Stimulated activated CD4-positive, alpha-beta T cell treated with anti-CD3 and anti-CD28 coated beads, TNF-alpha, amount 100 ng/mL, for 24 hours (primary cell): ENCODE measurements around the gene HDHD3.
"Not testable (repeated sequence)": the region's sequence is repeated elsewhere in the genome, so short reads cannot be mapped to it uniquely, and the experiment has no call there.

Experiments used
- DNase-seq, 3 experiments: peaks; one replicate each; pipeline ENCODE4 v3.0.0-alpha.2; 2020; ENCODE audit warnings: low read depth in 3 of 3

The HDHD3 gene

GRCh38 chr9:113390192-113390960 lies 13.6 kb upstream of the HDHD3 start:
- no peak for DNase-seq

DNA sequence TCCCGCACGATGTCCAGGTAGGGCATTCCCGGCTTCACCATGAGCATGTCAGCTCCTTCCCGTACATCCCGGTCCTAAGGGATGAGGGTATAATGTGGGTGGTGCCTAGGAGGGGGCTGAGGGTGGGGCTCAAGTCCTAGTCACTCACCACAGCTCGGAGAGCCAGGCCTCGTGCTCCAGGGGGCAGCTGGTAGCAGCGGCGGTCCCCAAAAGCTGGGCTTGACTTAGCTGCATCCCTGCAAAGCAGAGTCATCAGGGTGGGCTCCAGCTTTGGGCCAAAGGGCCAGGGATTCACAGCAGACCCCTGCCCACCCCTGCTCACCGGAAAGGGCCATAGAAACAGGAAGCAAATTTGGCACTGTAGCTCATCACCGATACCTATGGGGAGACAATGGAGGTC lies 12.7 kb upstream of the HDHD3 start:
- no peak for DNase-seq

- no peak for DNase-seq
These were observed 12.0 kb upstream of the HDHD3 start for GRCh38 chr9:113388833-113389232.

GRCh38 chr9:113387560-113388230 lies 10.9 kb upstream of the HDHD3 start:
- DNase-seq: no peak

DNA sequence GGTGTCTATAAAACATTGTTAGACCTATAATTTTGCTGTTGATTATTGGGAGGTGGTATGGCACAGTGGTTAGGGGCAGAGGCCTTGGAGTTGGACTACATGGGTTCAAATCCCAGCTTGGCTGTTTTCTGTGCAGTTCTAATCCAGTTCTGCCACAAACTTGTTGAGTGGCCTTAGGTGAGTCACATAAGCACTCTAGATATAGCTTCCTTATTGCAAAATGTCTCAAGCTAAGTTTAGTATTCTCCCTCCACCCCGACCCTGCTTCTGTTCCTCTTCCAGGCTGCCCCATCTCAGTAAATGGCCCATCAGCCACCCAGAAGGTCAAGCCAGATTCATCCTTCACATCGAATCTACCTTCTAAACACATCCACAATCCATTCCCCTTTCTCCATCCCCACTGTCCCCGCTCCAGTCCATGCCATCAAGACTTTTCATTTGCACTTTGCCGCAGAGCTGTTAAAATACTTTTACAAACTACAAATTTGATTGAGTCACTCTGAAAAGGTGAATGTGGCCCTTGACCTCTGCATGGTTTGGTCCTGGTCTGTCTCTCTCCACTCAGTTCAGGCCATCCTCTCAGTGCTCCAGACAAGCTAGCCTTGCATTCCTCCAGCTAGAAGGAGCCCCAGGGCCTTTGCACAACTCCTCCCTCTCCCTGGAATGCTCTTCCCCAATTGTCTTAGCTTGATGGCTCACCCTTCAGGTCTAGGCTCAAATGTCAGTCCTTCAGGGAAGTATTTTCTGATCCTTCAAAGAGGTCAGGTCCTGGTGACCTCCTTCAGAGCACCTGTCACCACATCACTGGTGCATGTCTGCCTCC lies 10.0 kb upstream of the HDHD3 start:
- no peak for DNase-seq

GRCh38 chr9:113381909-113382411 lies 5.2 kb upstream of the HDHD3 start:
- no peak for DNase-seq

DNA sequence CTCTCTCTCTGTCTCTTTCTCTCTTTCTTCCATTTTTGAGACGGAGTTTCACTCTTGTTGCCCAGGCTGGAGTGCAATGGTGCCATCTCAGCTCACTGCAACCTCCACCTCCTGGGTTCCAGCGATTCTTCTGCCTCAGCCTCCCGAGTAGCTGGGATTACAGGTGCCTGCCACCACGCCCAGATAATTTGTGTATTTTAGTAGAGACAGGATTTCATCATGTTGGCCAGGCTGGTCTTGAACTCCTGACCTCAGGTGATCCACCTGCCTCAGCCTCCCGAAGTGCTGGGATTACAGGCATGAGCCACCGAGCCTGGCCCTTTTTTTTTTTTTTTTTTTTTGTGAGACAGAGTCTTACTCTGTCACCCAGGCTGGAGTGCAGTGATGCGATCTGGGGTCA lies 4.7 kb upstream of the HDHD3 start:
- not testable (repeated sequence) for DNase-seq

GRCh38 chr9:113380869-113381378 lies 4.1 kb upstream of the HDHD3 start:
- DNase-seq: no peak

- DNase-seq: not testable (repeated sequence)
These were observed 3.0 kb upstream of the HDHD3 start for GRCh38 chr9:113379829-113380210.

- not testable (repeated sequence) for DNase-seq
These were observed 2.5 kb upstream of the HDHD3 start for GRCh38 chr9:113379094-113379828.

- no peak for DNase-seq
These were observed 1.4 kb downstream of the HDHD3 start for GRCh38 chr9:113375057-113376023.

DNA sequence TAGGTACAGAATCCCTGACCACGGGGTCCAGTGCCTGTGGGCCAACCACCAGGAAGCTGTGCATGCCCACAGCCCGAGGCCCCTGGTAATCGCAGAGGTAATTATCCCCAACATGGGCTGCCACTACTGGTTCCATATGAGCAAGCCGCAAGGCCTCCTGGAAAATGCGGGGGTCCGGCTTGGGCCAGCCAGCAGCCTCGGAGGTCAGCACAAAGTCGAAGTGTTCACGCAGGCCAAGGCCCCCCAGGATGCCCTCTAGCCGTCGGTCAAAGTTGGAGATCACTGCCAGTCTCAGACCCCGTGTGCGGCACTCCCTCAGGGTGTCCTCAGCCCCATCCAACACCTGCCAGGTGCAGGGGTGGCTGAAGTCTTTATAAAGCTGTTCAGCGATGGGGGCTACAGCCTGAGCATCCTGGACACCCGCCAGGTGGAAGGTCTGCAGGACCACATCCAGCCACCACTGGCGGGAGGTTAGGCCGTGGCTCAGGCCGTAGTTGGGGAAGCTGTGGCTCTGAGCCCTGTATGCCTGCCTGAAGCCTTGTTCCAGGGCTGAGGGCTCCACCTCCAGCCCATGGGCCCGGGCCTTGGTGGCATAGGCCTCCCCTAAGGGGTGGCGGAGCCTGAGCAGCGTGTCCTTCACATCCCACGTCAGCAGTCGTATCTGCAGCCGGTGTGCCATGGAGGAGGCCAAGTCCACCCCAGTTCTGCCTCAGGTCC lies 3.0 kb downstream of the HDHD3 start:
- DNase-seq: no peak

DNA sequence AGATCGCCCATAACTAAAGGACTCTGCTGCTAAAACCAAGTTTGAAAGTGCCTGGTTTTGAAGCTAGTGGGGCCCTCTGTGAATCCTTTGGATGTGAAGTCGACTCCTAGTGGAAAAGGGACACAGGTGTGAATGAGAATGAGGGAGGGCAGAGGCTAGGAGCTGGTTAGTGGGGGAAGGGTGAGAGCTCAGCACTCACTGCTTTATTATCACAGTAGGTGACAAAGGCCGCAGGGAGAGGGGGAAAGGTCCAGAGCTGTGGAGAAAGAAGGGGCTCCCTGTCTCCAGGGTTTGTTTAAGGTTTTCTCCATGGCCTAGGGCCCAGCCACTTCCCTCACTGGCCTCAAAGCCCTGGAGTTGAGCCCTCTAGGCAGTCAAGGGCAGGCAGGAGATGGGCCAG lies 3.5 kb downstream of the HDHD3 start:
- DNase-seq: no peak

- DNase-seq: no peak
These were observed 4.7 kb downstream of the HDHD3 start for GRCh38 chr9:113372059-113372458.

- no peak for DNase-seq
These were observed 5.9 kb downstream of the HDHD3 start for GRCh38 chr9:113370806-113371325.

GRCh38 chr9:113369855-113370140 lies 7.0 kb downstream of the HDHD3 start:
- no peak for DNase-seq

DNA sequence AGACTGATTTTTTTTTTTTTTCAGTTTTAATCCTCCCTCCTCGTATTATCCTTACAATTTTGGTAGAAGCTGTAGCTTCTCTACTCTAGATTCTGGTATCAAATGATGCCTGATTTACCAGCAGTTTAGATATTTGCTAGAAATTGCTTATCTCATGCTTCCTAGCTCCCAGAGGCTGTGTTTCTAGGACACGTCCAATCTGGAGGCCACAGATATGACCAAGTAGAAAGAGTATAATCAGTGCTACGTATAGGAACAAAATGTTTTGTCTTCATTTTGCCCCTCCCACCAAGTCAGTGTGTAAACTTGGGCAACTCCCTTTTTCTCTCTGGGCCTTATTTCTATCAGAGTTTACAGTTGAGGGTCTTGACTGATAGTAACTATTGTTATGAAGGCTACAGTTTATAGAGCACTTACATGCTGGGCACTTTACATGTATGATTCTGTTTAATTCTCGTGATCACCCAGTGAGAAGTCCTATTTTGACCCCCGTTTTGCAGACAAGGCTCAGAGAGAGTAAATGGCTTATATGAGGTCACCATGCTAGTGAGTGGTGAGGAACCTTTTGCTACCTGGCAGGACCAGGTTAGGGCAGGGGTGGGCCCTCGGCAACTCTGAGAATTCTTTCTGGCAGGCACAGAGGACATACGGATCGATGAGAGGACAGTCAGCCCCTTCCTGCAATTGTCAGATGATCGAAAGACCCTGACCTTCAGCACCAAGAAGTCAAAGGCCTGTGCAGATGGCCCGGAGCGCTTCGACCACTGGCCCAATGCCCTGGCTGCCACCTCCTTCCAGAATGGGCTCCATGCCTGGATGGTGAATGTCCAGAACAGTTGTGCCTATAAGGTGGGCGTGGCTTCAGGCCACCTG lies 7.6 kb downstream of the HDHD3 start:
- no peak for DNase-seq

DNA sequence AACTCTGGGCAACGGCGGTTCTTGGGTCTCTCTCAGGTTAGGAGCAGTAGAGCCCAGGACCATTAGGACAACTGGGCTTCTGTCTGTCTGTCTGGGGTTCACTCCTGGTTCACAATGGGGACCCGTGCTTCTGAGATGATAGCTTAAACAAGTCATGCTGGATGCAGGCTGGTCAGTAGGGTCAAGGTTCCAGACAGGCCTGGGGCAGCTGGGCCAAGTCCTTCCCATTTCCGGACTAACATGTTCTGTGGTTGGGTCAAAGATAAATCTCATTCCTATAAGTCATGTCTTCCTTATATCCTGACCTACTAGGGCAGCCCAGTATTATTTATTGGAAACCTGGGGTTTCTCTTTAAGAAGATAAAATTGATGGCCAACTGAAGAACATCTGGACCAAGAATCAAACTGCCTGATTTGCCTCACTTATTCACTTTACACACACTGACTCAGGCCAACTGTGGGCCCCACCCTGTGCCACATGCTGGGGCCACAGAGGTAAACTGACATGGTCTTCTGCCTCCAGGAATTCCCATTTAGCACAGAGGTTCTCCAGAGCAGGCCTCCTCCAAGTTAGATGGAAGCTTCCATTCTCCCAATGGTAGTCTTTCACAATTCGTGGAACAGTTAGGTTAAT lies 8.3 kb downstream of the HDHD3 start:
- no peak for DNase-seq
